Epithelial cell of prostate (primary cell): ENCODE data around the gene SWSAP1.
"Not testable (repeated sequence)": the region's sequence is repeated elsewhere in the genome, so short reads cannot be mapped to it uniquely, and the experiment has no call there.

ENCODE experiments used
- DNase-seq: peaks from one replicate; pipeline ENCODE4 v3.0.0-alpha.2; 2011; ENCODE audit warnings: low read depth, low spot score
- H3K27ac ChIP-seq: fragments of 450-650 bp; 2 replicates; pipeline ENCODE4 v1.5.1; 2017; ENCODE audit warnings: mild to moderate bottlenecking

Gene SWSAP1

GRCh38 chr19:11405846-11406643 is 31.6 kb downstream of the SWSAP1 start:
- no peak for DNase-seq
- H3K27ac ChIP-seq = no peak overlapping the region

- not testable (repeated sequence) for H3K27ac ChIP-seq, DNase-seq
Observed at GRCh38 chr19:11406703-11407236, 32.3 kb downstream of the SWSAP1 start.

GRCh38 chr19:11408591-11408990 is 34.1 kb downstream of the SWSAP1 start:
- H3K27ac ChIP-seq = no peak overlapping the region
- DNase-seq = no peak

- DNase-seq = no peak
- H3K27ac ChIP-seq = no peak overlapping the region
Observed at GRCh38 chr19:11410682-11411081, 36.2 kb downstream of the SWSAP1 start.

GRCh38 chr19:11414544-11414943 is 40.1 kb downstream of the SWSAP1 start:
- no peak for DNase-seq
- no peak overlapping the region for H3K27ac ChIP-seq

- H3K27ac ChIP-seq = no peak overlapping the region
- no peak for DNase-seq
Observed at GRCh38 chr19:11416346-11417052, 42.0 kb downstream of the SWSAP1 start.

GRCh38 chr19:11418094-11418548 is 43.7 kb downstream of the SWSAP1 start:
- H3K27ac ChIP-seq = no peak overlapping the region
- no peak for DNase-seq

GRCh38 chr19:11418549-11419506 is 44.4 kb downstream of the SWSAP1 start, which contains the start of gene RGL3:
Gene RGL3 (minus strand): TSS chr19:11419314. CDS start chr19:11419278, 36 bp downstream.
- H3K27ac ChIP-seq = no peak within 1 kb of the TSS
- no peak for DNase-seq

- H3K27ac ChIP-seq = no peak overlapping the region
- DNase-seq = no peak
Observed at GRCh38 chr19:11420429-11421370, 46.2 kb downstream of the SWSAP1 start.

GRCh38 chr19:11421371-11422098 is 47.1 kb downstream of the SWSAP1 start:
- no peak for DNase-seq
- no peak overlapping the region for H3K27ac ChIP-seq

GRCh38 chr19:11422163-11423065 is 47.9 kb downstream of the SWSAP1 start:
- peak; percentile 60 for DNase-seq
- H3K27ac ChIP-seq = no peak overlapping the region

- no peak overlapping the region for H3K27ac ChIP-seq
- no peak for DNase-seq
Observed at GRCh38 chr19:11423164-11423790, 48.8 kb downstream of the SWSAP1 start.

GRCh38 chr19:11423791-11424181 is 49.3 kb downstream of the SWSAP1 start:
- no peak for DNase-seq
- H3K27ac ChIP-seq = no peak overlapping the region
